Natural killer cell treated with Interleukin-12 subunit alpha and Interleukin-12 subunit beta and Interleukin-15 and Interleukin-18, amount 100 ng/mL, for 72 hours (primary cell): ENCODE data around the gene ELOA. TPM values are rescaled to one million over a fixed set of nuclear protein-coding genes. Genes with fewer than 3 reads are reported as not detected.
"Not testable (repeated sequence)": the region's sequence is repeated elsewhere in the genome, so short reads cannot be mapped to it uniquely, and the experiment has no call there.

ENCODE experiments used
- ATAC-seq, 2 donors: fragments of 150-1000 bp; cut with Tn5 transposase in 1 of 2; sonication (Bioruptor Pico), chemical (Tn5 transposase) in 1 of 2; 2 replicates each; pipeline ENCODE4 v1.10.0; 2021
- DNase-seq: peaks from one replicate; pipeline ENCODE4 v3.0.0; 2022; ENCODE audit warnings: low spot score
- H3K27ac Mint-ChIP-seq, 2 donors: 1 replicate in 1 of 2; 2 replicates in 1 of 2; pipeline ENCODE4 v1.8.0; 2022; ENCODE audit warnings: mixed read lengths in 2 of 2, mild to moderate bottlenecking in 1 of 2, moderate library complexity in 1 of 2
- H3K27me3 Mint-ChIP-seq, 2 donors: 1 replicate in 1 of 2; 2 replicates in 1 of 2; pipeline ENCODE4 v1.8.0; 2022; ENCODE audit warnings: mixed read lengths in 2 of 2
- H3K36me3 Mint-ChIP-seq: one replicate; pipeline ENCODE4 v1.8.0; 2022; ENCODE audit warnings: mixed read lengths
- H3K4me1 Mint-ChIP-seq, 2 donors: 1 replicate in 1 of 2; 2 replicates in 1 of 2; pipeline ENCODE4 v1.8.0; 2022; ENCODE audit warnings: low read depth in 2 of 2, mixed read lengths in 2 of 2, mild to moderate bottlenecking in 1 of 2
- H3K4me3 Mint-ChIP-seq: one replicate; pipeline ENCODE4 v1.8.0; 2022; ENCODE audit warnings: mixed read lengths
- H3K9me3 Mint-ChIP-seq: 2 replicates; pipeline ENCODE4 v1.8.0; 2022; ENCODE audit warnings: mixed read lengths
- total RNA-seq, 2 donors: library from RNA; stranded (reverse); gene quantifications; one replicate each; pipeline ENCODE4 v1.2.3, GENCODE V29; 2022

ELOA gene
- total RNA-seq, 2 donors from 2014 or later: 74.7 to 84.5 TPM

DNA sequence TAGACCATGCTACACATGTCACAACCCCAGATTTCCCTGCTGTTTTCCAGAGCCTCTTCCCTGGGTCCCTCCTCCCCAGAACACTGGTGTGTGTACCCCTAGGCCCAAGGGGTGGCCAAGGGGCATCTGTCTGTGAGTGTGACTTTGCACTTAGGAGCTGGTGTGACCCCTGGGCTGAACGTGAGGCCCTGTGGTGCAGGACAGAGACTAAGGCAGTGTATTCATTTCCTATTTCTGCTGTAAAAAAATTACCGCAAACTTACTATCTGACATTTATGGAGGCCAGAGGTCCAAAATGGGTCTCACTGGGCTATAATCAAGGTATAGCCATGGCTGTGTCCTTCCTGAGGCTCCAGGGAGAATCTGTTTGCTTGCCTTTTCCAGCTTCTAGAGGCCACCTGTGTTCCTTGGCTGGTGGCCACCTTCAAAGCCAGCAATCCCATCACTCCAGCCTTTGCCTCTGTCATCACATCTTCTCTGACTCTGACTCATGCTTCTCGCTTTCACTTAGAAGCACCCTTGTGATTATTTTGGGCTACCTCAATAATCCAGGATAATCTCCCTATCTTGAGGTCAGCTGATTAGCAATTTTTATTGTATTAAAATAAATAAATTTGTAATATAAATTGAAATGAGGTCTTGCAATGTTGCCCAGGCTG is 24.0 kb upstream of the ELOA start:
- peaks cover 40 to 45% of the 10 kb centered on the region in 2 donors for H3K4me1 Mint-ChIP-seq
- peak overlapping the region; percentile 92 to 93 for H3K27ac Mint-ChIP-seq
- no peaks in the 10 kb centered on the region for H3K9me3 Mint-ChIP-seq
- no peak for DNase-seq
- H3K36me3 Mint-ChIP-seq: no peaks in the 10 kb centered on the region
- peak overlapping the region; percentile 85 for H3K4me3 Mint-ChIP-seq
- ATAC-seq: no peak
- H3K27me3 Mint-ChIP-seq: no peaks in the 10 kb centered on the region

DNA sequence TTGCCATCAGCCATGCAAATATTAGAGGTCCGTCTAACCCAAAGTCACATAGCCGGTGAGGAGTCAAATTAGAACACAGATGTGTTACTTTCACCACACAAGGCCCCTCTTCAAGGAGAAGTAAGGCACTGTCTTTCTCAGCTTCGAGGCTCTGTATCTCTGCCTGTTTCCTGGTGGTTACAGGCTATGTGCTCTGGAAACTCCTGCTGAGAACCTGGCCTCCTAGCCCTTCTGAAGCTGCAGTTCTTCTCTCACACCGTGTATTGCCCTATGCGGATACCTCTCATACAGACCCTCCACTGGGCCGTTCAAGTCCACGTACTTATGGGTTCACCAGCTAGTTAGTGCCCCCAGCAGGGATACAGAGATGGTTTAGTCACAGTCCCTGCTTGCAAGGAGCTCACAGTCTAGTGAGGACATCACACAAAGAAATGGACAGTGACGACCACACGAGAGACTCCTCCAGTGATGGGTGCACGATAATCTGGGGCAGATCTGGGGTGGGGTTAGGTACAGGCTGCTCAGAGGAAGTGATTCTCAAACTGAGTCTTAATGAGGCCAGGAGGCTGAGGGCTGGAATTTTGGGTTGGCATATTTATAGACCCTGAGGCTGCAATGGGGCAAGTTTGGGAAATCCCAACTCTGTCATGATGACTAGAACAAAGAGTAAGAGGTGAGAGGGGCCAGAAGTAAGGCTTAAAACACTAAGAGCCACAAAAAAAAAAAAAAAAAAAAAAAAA is 22.8 kb upstream of the ELOA start:
- H3K36me3 Mint-ChIP-seq: no peaks in the 10 kb centered on the region
- peak overlapping the region; percentile 92 to 93 for H3K27ac Mint-ChIP-seq
- DNase-seq (peak; percentile 77), ATAC-seq (peak; percentile 89 to 92)
- H3K27me3 Mint-ChIP-seq: no peaks in the 10 kb centered on the region
- no peaks in the 10 kb centered on the region for H3K9me3 Mint-ChIP-seq
- peaks cover 40 to 45% of the 10 kb centered on the region in 2 donors for H3K4me1 Mint-ChIP-seq
- peak overlapping the region; percentile 85 for H3K4me3 Mint-ChIP-seq

DNA sequence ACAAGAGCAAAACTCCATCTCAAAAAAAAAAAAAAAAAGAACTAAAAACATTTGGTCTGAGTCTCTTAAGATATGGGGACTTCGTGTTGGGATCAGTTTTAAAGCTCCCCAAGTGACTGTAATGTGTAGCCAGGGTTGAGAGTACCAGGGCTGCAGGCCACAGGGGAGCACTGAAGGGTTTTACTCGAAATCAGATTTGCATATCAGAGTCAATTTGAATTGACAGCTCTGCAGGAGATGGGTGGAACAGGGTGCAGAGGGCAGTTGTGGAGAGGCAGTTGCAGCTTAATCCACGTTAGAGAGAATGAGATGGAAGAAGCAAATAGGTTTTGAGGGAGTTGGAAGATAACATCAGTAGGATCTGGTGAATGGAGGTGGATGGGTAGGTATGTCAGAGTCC is 20.6 kb upstream of the ELOA start:
- Mint-ChIP-seq H3K4me1 (peaks cover 36% of the 10 kb centered on the region in 2 donors), H3K27ac (peak overlapping the region; percentile 59 to 92), H3K4me3 (peak overlapping the region; percentile 69), H3K9me3 (no peaks in the 10 kb centered on the region), H3K27me3 (no peaks in the 10 kb centered on the region), H3K36me3 (no peaks in the 10 kb centered on the region)
- DNase-seq: no peak
- peak in 1 of 2 donors; percentile 40 for ATAC-seq

DNA sequence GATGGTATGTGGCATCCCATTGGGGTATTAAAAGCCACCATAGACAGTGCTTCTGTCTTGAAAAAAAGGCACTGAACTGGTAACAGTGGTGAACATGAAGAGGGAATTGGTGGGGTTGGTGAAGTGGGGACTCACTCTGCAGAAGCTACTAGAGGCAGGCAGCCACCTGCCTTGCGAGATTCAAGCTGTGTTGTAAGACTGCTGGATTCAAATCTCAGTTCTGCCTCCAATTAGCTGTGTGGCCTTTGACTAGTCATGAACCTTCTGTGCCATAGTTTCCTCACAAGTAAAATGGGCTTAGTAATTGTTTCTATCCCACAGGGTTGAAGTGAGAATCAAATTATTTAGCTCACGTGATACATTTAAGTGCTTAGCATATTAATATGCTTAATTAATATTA is 16.6 kb upstream of the ELOA start:
- Mint-ChIP-seq H3K27ac (peak overlapping the region in 1 of 2 donors; percentile 63), H3K9me3 (no peaks in the 10 kb centered on the region), H3K4me3 (no peak overlapping the region), H3K4me1 (peaks cover 11 to 16% of the 10 kb centered on the region in 2 donors), H3K36me3 (no peaks in the 10 kb centered on the region), H3K27me3 (no peaks in the 10 kb centered on the region)
- peak in 1 of 2 donors; percentile 36 for ATAC-seq
- DNase-seq: no peak

- no peaks in the 10 kb centered on the region for H3K9me3 Mint-ChIP-seq
- peak overlapping the region in 1 of 2 donors; percentile 63 for H3K27ac Mint-ChIP-seq
- H3K4me1 Mint-ChIP-seq: peaks cover 17 to 20% of the 10 kb centered on the region in 2 donors
- DNase-seq (no peak), ATAC-seq (peak; percentile 65)
- H3K27me3 Mint-ChIP-seq: no peaks in the 10 kb centered on the region
- H3K36me3 Mint-ChIP-seq: no peaks in the 10 kb centered on the region
- no peak overlapping the region for H3K4me3 Mint-ChIP-seq
These were observed 15.9 kb upstream of the ELOA start for GRCh38 chr1:23727362-23727811.

GRCh38 chr1:23732363-23733224 is 10.7 kb upstream of the ELOA start:
- H3K27me3 Mint-ChIP-seq: no peaks in the 10 kb centered on the region
- H3K4me3 Mint-ChIP-seq: no peak overlapping the region
- no peak for ATAC-seq
- peak overlapping the region in 1 of 2 donors; percentile 3 for H3K27ac Mint-ChIP-seq
- no peak for DNase-seq
- H3K9me3 Mint-ChIP-seq: no peaks in the 10 kb centered on the region
- H3K36me3 Mint-ChIP-seq: no peaks in the 10 kb centered on the region
- peaks cover 19 to 23% of the 10 kb centered on the region in 2 donors for H3K4me1 Mint-ChIP-seq

GRCh38 chr1:23733281-23733680 is 10.0 kb upstream of the ELOA start:
- H3K9me3 Mint-ChIP-seq, H3K27me3 Mint-ChIP-seq, H3K4me3 Mint-ChIP-seq, ATAC-seq, DNase-seq, H3K36me3 Mint-ChIP-seq: not testable (repeated sequence)
- Mint-ChIP-seq H3K4me1 (peaks cover 19 to 21% of the 10 kb centered on the region in 2 donors), H3K27ac (peak overlapping the region in 1 of 2 donors; percentile 3)

GRCh38 chr1:23736437-23737134 is 6.7 kb upstream of the ELOA start:
- DNase-seq: no peak
- H3K27me3 Mint-ChIP-seq: no peaks in the 10 kb centered on the region
- H3K4me1 Mint-ChIP-seq: peaks cover 16% of the 10 kb centered on the region in 2 donors
- H3K4me3 Mint-ChIP-seq: no peak overlapping the region
- peak overlapping the region in 1 of 2 donors; percentile 28 for H3K27ac Mint-ChIP-seq
- H3K9me3 Mint-ChIP-seq: no peaks in the 10 kb centered on the region
- peak; percentile 61 to 71 for ATAC-seq
- no peaks in the 10 kb centered on the region for H3K36me3 Mint-ChIP-seq

- Mint-ChIP-seq H3K4me3 (peak overlapping the region; percentile 94), H3K9me3 (no peaks in the 10 kb centered on the region), H3K4me1 (peaks cover 32 to 34% of the 10 kb centered on the region in 2 donors), H3K36me3 (peaks cover 6% of the 10 kb centered on the region), H3K27me3 (no peaks in the 10 kb centered on the region), H3K27ac (peak overlapping the region; percentile 86 to 89)
- ATAC-seq (no peak), DNase-seq (no peak)
These were observed 1.7 kb upstream of the ELOA start for GRCh38 chr1:23741609-23742008.

DNA sequence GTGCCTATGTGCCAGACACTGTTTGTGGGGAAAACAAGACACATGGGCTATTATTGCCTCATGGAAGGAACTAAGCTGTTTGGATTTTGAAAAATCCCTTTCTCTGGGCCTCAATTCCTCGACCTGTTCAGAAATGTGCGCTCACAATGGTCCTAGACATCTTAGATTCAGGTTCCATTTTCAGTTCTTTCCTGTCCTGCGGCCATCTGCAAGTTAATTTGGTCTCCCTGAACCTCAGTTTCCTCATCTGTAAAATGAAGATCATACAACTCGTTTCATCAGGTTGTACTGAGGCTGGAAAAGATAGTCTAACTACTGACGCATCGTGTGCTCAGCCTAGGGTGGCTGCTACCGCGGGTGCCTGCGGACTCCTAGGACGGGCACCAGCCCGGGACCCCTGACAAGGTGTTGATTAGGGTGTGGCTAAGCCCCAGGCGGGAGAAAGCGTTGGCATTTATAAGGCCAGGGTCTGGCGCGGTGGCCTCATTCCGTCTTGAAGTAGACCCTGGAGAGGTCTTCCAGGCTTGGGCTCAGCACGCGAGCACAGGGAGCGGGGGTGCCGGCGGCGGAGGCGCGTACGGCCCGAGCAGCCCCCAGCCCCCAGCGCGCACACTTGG is 493 bp upstream of the ELOA start:
- peaks cover 13% of the 10 kb centered on the region for H3K36me3 Mint-ChIP-seq
- no peaks in the 10 kb centered on the region for H3K27me3 Mint-ChIP-seq
- peak overlapping the region; percentile 94 for H3K4me3 Mint-ChIP-seq
- no peaks in the 10 kb centered on the region for H3K9me3 Mint-ChIP-seq
- H3K4me1 Mint-ChIP-seq: peaks cover 40 to 42% of the 10 kb centered on the region in 2 donors
- no peak for DNase-seq
- peak; percentile 41 to 53 for ATAC-seq
- H3K27ac Mint-ChIP-seq: peak overlapping the region; percentile 86 to 89

- no peak for ATAC-seq
- Mint-ChIP-seq H3K27me3 (no peaks in the 10 kb centered on the region), H3K9me3 (no peaks in the 10 kb centered on the region), H3K4me1 (peaks cover 55 to 59% of the 10 kb centered on the region in 2 donors), H3K4me3 (peak overlapping the region; percentile 88), H3K36me3 (peaks cover 14% of the 10 kb centered on the region), H3K27ac (peak overlapping the region; percentile 75 to 88)
- no peak for DNase-seq
These were observed 2.2 kb downstream of the ELOA start for GRCh38 chr1:23745515-23745914.

DNA sequence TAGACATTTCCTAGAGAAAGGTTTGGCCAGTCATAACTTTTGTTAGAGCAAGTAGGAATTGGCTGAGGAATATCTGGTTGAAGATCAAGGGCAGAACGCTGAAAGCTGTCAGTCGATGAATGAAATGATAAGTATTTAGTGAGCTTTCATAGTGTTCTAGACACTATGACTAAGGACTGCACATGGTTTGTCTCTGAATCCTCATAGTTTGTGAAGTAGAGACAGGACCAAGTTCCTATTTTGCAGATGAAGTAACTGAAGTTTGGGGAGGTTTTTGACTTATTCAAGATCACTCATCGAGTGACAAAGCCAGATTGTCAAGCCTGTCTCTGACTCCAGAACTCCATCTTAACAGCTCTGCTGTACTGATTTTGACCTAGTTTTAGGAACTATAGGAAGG is 4.7 kb downstream of the ELOA start:
- Mint-ChIP-seq H3K27me3 (no peaks in the 10 kb centered on the region), H3K27ac (peak overlapping the region; percentile 33 to 77), H3K36me3 (peaks cover 27% of the 10 kb centered on the region), H3K9me3 (no peaks in the 10 kb centered on the region), H3K4me3 (peak overlapping the region; percentile 26), H3K4me1 (peaks cover 48 to 55% of the 10 kb centered on the region in 2 donors)
- DNase-seq: no peak
- no peak for ATAC-seq
